GM12872 (cell line): ENCODE data around the gene CPEB3.

Experiments
- CTCF ChIP-seq: IDR thresholded peaks from 3 replicates; pipeline ENCODE4 v1.5.1; 2011; ENCODE audit warnings: low read depth, mild to moderate bottlenecking, low read length, moderate library complexity; ENCODE audit not compliant: insufficient read depth

The CPEB3 gene

GRCh38 chr10:92263396-92263795, 27.5 kb downstream of the CPEB3 start:
- no peak for TF ChIP-seq CTCF

GRCh38 chr10:92248566-92248965, 42.3 kb downstream of the CPEB3 start:
- no peak for TF ChIP-seq CTCF

GRCh38 chr10:92244796-92245195, 46.1 kb downstream of the CPEB3 start:
- TF ChIP-seq CTCF, result no peak

DNA sequence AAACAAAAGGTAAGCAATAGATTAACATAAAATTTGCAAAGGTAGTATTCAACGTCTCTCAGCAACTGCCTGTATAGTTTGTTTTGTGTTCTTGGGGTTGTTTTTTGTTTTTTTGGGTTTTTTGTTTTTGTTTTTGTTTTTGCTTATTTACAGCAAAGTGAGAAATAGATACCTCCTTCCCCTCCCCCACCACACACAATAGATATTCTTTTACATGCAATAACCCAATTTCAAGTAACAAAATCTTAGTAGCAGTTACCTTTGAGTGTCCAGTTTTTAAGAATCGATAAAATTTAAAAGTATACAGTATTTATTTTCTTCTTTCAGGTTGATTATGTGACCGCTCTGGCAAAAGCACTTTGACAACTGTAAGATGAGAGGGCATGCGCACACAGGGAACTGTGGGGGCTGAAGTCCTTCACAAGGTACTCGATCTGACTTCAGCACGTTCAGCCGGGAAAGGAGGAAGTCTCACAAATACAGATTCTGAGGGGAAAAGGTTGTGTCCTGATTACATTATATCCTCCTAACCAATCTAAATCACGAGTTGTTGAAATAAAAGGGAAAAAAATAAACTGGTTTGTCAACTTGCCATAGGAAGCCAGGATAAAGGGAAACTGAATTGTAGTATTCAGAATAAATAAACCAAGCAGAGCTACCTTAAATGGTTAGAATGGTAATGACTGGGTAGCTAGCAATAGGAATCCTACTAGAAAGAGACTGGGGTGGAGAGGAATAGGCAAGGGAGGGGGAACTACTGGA, 47.8 kb downstream of the CPEB3 start:
- TF ChIP-seq CTCF, result no peak

DNA sequence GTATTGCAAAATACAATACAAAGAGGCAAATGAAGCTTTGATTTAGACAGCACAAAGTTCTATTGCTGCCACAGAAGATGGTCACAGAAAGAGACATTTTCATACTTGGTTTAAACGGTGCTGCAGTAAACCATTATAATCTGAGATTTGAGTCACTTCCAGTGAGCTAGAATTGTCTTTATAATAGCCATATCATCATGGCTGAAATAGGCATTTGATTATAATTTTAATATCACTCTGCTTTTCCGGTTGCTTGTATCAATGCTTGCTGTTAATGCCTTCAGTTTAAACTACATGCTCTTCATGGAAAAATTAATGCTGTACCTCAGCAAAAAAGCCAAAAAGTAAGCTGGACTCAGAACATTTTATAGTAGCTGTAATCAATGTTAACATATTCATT, 48.5 kb downstream of the CPEB3 start:
- TF ChIP-seq CTCF, result no peak

GRCh38 chr10:92241501-92241900, 49.4 kb downstream of the CPEB3 start:
- no peak for TF ChIP-seq CTCF

- TF ChIP-seq CTCF, result no peak
Measured at GRCh38 chr10:92241158-92241500, 49.7 kb downstream of the CPEB3 start.
